ENCODE measurements around the gene TMEM178B. TPM values are rescaled to one million over a fixed set of nuclear protein-coding genes. Genes with fewer than 3 reads are reported as not detected.

Gene TMEM178B
- total and polyA plus RNA-seq, 2 of the 13 experiments (the other 11 are each of a cell fraction or from before 2014, with no cell fraction given): 0.01 to 0.02 TPM

DNA sequence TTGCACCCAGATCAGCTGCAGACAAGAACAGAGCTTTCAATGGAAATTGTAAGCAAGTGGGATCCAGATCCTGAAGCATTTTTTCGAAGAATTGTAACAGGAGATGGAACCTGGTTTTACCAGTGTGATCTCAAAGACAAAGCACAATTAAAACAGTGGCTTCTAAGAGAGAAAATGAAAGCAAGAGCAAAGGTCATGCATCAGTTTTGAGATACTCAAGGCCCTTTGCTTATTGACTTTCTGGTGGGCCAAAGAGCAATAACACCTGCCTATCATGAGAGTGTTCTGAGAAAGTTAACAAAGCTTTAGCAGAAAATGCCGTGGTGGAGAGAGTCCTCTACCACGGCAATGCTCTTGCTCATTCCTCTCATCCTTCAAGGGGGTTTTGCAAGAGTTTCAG lies 194.8 kb downstream of the TMEM178B start (continued):
- TF ChIP-seq GTF2F1 (IDR thresholded peaks at IDR 0.05; ENCODE audit: low read length) (no peak), PHF21A (CRISPR knock-in tag; IDR thresholded peaks at IDR 0.05) (no peak), TBX2 (CRISPR knock-in tag; IDR thresholded peaks at IDR 0.05; ENCODE audit: borderline replicate concordance) (peak; percentile 56; the same call in 1 of the 2 replicates), RARA (CRISPR knock-in tag; IDR thresholded peaks at IDR 0.05) (peak; percentile 36; the same call in 1 of the 2 replicates), EP300 (IDR thresholded peaks at IDR 0.05; ENCODE audit: low read depth in 2 of 2, low read length in 2 of 2) (peak in 1 of 2 experiments; percentile 35; a peak in 1 of 4 replicates), EP300 (CRISPR knock-in tag; IDR thresholded peaks at IDR 0.05; ENCODE audit: borderline replicate concordance) (no peak), IRF2 (CRISPR knock-in tag; IDR thresholded peaks at IDR 0.05) (0 out of 2 replicates have a peak, but pooled peaks have one; percentile 38), TCF7 (IDR thresholded peaks at IDR 0.05; ENCODE audit: low read depth) (0 out of 2 replicates have a peak, but pooled peaks have one; percentile 31), HNF4A (CRISPR knock-in tag; IDR thresholded peaks at IDR 0.05) (peak; percentile 88), SAFB2 (CRISPR knock-in tag; IDR thresholded peaks at IDR 0.05; ENCODE audit: borderline replicate concordance, low read depth) (no peak), FOXP1 (IDR thresholded peaks at IDR 0.05) (no peak), FOXP1 (CRISPR knock-in tag; IDR thresholded peaks at IDR 0.05) (peak; percentile 6; the same call in 1 of the 2 replicates), SOX6 (IDR thresholded peaks at IDR 0.05) (no peak), SOX6 (CRISPR knock-in tag; IDR thresholded peaks at IDR 0.05) (peak; percentile 82), FOXA1 (IDR thresholded peaks at IDR 0.05) (no peak), FOXA1 (CRISPR knock-in tag; IDR thresholded peaks at IDR 0.05) (peak; percentile 66), ZFP36L1 (CRISPR knock-in tag; IDR thresholded peaks at IDR 0.05) (no peak), NR2F6 (IDR thresholded peaks at IDR 0.05) (peak; percentile 40; the same call in 1 of the 2 replicates), NR2F6 (CRISPR knock-in tag; IDR thresholded peaks at IDR 0.05) (peak; percentile 47; the same call in 1 of the 2 replicates)
- TF ChIP-seq, protein P1, sequence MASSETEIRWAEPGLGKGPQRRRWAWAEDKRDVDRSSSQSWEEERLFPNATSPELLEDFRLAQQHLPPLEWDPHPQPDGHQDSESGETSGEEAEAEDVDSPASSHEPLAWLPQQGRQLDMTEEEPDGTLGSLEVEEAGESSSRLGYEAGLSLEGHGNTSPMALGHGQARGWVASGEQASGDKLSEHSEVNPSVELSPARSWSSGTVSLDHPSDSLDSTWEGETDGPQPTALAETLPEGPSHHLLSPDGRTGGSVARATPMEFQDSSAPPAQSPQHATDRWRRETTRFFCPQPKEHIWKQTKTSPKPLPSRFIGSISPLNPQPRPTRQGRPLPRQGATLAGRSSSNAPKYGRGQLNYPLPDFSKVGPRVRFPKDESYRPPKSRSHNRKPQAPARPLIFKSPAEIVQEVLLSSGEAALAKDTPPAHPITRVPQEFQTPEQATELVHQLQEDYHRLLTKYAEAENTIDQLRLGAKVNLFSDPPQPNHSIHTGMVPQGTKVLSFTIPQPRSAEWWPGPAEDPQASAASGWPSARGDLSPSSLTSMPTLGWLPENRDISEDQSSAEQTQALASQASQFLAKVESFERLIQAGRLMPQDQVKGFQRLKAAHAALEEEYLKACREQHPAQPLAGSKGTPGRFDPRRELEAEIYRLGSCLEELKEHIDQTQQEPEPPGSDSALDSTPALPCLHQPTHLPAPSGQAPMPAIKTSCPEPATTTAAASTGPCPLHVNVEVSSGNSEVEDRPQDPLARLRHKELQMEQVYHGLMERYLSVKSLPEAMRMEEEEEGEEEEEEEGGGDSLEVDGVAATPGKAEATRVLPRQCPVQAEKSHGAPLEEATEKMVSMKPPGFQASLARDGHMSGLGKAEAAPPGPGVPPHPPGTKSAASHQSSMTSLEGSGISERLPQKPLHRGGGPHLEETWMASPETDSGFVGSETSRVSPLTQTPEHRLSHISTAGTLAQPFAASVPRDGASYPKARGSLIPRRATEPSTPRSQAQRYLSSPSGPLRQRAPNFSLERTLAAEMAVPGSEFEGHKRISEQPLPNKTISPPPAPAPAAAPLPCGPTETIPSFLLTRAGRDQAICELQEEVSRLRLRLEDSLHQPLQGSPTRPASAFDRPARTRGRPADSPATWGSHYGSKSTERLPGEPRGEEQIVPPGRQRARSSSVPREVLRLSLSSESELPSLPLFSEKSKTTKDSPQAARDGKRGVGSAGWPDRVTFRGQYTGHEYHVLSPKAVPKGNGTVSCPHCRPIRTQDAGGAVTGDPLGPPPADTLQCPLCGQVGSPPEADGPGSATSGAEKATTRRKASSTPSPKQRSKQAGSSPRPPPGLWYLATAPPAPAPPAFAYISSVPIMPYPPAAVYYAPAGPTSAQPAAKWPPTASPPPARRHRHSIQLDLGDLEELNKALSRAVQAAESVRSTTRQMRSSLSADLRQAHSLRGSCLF (CRISPR knock-in tag; IDR thresholded peaks at IDR 0.05; ENCODE audit: borderline replicate concordance): no peak
- TF ChIP-seq, protein P2, sequence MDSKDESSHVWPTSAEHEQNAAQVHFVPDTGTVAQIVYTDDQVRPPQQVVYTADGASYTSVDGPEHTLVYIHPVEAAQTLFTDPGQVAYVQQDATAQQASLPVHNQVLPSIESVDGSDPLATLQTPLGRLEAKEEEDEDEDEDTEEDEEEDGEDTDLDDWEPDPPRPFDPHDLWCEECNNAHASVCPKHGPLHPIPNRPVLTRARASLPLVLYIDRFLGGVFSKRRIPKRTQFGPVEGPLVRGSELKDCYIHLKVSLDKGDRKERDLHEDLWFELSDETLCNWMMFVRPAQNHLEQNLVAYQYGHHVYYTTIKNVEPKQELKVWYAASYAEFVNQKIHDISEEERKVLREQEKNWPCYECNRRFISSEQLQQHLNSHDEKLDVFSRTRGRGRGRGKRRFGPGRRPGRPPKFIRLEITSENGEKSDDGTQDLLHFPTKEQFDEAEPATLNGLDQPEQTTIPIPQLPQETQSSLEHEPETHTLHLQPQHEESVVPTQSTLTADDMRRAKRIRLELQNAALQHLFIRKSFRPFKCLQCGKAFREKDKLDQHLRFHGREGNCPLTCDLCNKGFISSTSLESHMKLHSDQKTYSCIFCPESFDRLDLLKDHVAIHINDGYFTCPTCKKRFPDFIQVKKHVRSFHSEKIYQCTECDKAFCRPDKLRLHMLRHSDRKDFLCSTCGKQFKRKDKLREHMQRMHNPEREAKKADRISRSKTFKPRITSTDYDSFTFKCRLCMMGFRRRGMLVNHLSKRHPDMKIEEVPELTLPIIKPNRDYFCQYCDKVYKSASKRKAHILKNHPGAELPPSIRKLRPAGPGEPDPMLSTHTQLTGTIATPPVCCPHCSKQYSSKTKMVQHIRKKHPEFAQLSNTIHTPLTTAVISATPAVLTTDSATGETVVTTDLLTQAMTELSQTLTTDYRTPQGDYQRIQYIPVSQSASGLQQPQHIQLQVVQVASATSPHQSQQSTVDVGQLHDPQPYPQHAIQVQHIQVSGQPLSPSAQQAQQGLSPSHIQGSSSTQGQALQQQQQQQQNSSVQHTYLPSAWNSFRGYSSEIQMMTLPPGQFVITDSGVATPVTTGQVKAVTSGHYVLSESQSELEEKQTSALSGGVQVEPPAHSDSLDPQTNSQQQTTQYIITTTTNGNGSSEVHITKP (CRISPR knock-in tag; IDR thresholded peaks at IDR 0.05; ENCODE audit: low read depth): no peak

Data from HepG2 (cell line).